ENCODE data around the gene TRIM2.

DNA sequence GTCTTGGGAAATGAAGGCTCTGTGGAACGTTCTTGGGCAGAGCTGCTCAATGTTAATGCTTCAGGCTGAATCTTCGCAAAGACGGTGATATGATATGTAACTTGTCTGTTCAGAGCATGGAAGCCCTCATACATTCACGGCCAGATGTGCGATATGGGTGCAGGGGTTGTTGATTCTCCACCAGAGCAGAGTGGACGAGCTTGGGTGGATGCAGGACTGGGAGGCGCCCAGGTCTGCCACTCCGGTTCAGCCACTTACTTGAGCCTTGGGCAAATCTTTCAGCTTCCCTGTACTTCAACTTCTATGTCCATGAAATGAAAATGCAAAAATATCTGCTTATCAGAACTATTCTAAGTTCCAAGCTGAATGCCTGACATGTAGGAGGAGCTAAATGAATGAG lies 92.9 kb downstream of the TRIM2 start:
- no peak for TF ChIP-seq EZH2 (IDR thresholded peaks at IDR 0.05; ENCODE audit: low read length)
- TF ChIP-seq, protein P1, sequence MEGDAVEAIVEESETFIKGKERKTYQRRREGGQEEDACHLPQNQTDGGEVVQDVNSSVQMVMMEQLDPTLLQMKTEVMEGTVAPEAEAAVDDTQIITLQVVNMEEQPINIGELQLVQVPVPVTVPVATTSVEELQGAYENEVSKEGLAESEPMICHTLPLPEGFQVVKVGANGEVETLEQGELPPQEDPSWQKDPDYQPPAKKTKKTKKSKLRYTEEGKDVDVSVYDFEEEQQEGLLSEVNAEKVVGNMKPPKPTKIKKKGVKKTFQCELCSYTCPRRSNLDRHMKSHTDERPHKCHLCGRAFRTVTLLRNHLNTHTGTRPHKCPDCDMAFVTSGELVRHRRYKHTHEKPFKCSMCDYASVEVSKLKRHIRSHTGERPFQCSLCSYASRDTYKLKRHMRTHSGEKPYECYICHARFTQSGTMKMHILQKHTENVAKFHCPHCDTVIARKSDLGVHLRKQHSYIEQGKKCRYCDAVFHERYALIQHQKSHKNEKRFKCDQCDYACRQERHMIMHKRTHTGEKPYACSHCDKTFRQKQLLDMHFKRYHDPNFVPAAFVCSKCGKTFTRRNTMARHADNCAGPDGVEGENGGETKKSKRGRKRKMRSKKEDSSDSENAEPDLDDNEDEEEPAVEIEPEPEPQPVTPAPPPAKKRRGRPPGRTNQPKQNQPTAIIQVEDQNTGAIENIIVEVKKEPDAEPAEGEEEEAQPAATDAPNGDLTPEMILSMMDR (optimal IDR thresholded peaks at IDR 0.05 in 1 of 3, IDR thresholded peaks at IDR 0.05 in 1 of 3, conservative IDR thresholded peaks at IDR 0.05 in 1 of 3; ENCODE audit: extremely low read depth in 1 of 3, insufficient read depth in 2 of 3, low read length in 3 of 3) = no peak
